Measurements from ENCODE around the gene SPTBN4.
"Not testable (repeated sequence)": the region's sequence is repeated elsewhere in the genome, so short reads cannot be mapped to it uniquely, and the experiment has no call there.

The SPTBN4 gene

GRCh38 chr19:40463587-40464037, 3.2 kb upstream of the SPTBN4 start:
- H3K27ac ChIP-seq, result peak overlapping the region; percentile 97
- not testable (repeated sequence) for DNase-seq (ENCODE audit: low read depth, low spot score)

GRCh38 chr19:40464059-40465024, 2.5 kb upstream of the SPTBN4 start:
- DNase-seq (ENCODE audit: low read depth, low spot score), result peak; percentile 64
- peak overlapping the region; percentile 97 for H3K27ac ChIP-seq

GRCh38 chr19:40465025-40465556, 1.7 kb upstream of the SPTBN4 start:
- DNase-seq (ENCODE audit: low read depth, low spot score), result no peak
- H3K27ac ChIP-seq, result peak overlapping the region; percentile 97

GRCh38 chr19:40465557-40466218, 1.1 kb upstream of the SPTBN4 start, which contains the start of gene BLVRB:
TSS of gene BLVRB (minus strand) at chr19:40465745. CDS start at chr19:40465688, 57 bp downstream.
- DNase-seq (ENCODE audit: low read depth, low spot score), result peak; percentile 92
- H3K27ac ChIP-seq, result peak within 1 kb of the TSS; percentile 97

GRCh38 chr19:40466219-40466984, 399 bp upstream of the SPTBN4 start:
- DNase-seq (ENCODE audit: low read depth, low spot score), result no peak
- H3K27ac ChIP-seq, result peak overlapping the region; percentile 97

- H3K27ac ChIP-seq, result no peak overlapping the region
- DNase-seq (ENCODE audit: low read depth, low spot score), result no peak
Measured at GRCh38 chr19:40469011-40469410, 2.2 kb downstream of the SPTBN4 start.

GRCh38 chr19:40471111-40471510, 4.3 kb downstream of the SPTBN4 start:
- no peak for DNase-seq (ENCODE audit: low read depth, low spot score)
- no peak overlapping the region for H3K27ac ChIP-seq

- DNase-seq (ENCODE audit: low read depth, low spot score), result no peak
- H3K27ac ChIP-seq, result no peak overlapping the region
Measured at GRCh38 chr19:40472516-40472915, 5.7 kb downstream of the SPTBN4 start.

- DNase-seq (ENCODE audit: low read depth, low spot score), result no peak
- H3K27ac ChIP-seq, result no peak overlapping the region
Measured at GRCh38 chr19:40474737-40475136, 7.9 kb downstream of the SPTBN4 start.

- DNase-seq (ENCODE audit: low read depth, low spot score); H3K27ac ChIP-seq: not testable (repeated sequence)
Measured at GRCh38 chr19:40475878-40476644, 9.3 kb downstream of the SPTBN4 start.

GRCh38 chr19:40486017-40486416, 19.2 kb downstream of the SPTBN4 start:
- H3K27ac ChIP-seq, result no peak overlapping the region
- DNase-seq (ENCODE audit: low read depth, low spot score), result no peak

GRCh38 chr19:40489882-40490230, 23.1 kb downstream of the SPTBN4 start:
- DNase-seq (ENCODE audit: low read depth, low spot score), result no peak
- H3K27ac ChIP-seq, result no peak overlapping the region

GRCh38 chr19:40492274-40492673, 25.5 kb downstream of the SPTBN4 start:
- H3K27ac ChIP-seq, result no peak overlapping the region
- no peak for DNase-seq (ENCODE audit: low read depth, low spot score)

- DNase-seq (ENCODE audit: low read depth, low spot score), result no peak
- H3K27ac ChIP-seq, result no peak overlapping the region
Measured at GRCh38 chr19:40493778-40494177, 27.0 kb downstream of the SPTBN4 start.

GRCh38 chr19:40494191-40494838, 27.5 kb downstream of the SPTBN4 start:
- H3K27ac ChIP-seq, result no peak overlapping the region
- no peak for DNase-seq (ENCODE audit: low read depth, low spot score)

- H3K27ac ChIP-seq, result no peak overlapping the region
- no peak for DNase-seq (ENCODE audit: low read depth, low spot score)
Measured at GRCh38 chr19:40497214-40497613, 30.4 kb downstream of the SPTBN4 start.

- no peak overlapping the region for H3K27ac ChIP-seq
- no peak for DNase-seq (ENCODE audit: low read depth, low spot score)
Measured at GRCh38 chr19:40499320-40499719, 32.5 kb downstream of the SPTBN4 start.

GRCh38 chr19:40500678-40501530, 34.1 kb downstream of the SPTBN4 start:
- not testable (repeated sequence) for H3K27ac ChIP-seq; DNase-seq (ENCODE audit: low read depth, low spot score)

Data from epithelial cell of prostate (primary cell).